K562 (cell line): ENCODE data around the gene ARHGAP22. TPM values are rescaled to one million over a fixed set of nuclear protein-coding genes. Genes with fewer than 3 reads are reported as not detected.

ENCODE experiments used
- CAMTA2 ChIP-seq: fragments of 250-450 bp; sonication (Bioruptor Pico); conservative IDR thresholded peaks from 2 replicates; pipeline ENCODE4 v1.5.1; 2022
- DMBX1 ChIP-seq: fragments of 250-450 bp; sonication (Bioruptor Pico); IDR thresholded peaks from 2 replicates; pipeline ENCODE4 v1.8.0; 2022; ENCODE audit warnings: inconsistent platforms, mild to moderate bottlenecking, moderate library complexity, borderline replicate concordance
- FOXK2 ChIP-seq, 2 experiments: fragments of 450-650 bp; IDR thresholded peaks in 1 of 2; conservative IDR thresholded peaks in 1 of 2; 2 replicates each; pipeline ENCODE4 v1.6.1; 2016; ENCODE audit warnings: low read depth in 2 of 2, mild to moderate bottlenecking in 1 of 2
- HDAC1 ChIP-seq, 2 experiments: fragments of 450-650 bp; IDR thresholded peaks; 2 replicates each; pipeline ENCODE4 v1.6.1; 2016 to 2017; ENCODE audit warnings: inconsistent platforms in 1 of 2, mild to moderate bottlenecking in 1 of 2, moderate library complexity in 1 of 2
- JUNB ChIP-seq: fragments of 450-650 bp; formaldehyde crosslinking; conservative IDR thresholded peaks from 2 replicates; pipeline ENCODE4 v1.4.0; 2020; ENCODE audit warnings: mild to moderate bottlenecking
- MEF2D ChIP-seq: conservative IDR thresholded peaks from 2 replicates; pipeline ENCODE4 v1.6.1; 2016; ENCODE audit warnings: low read depth, missing genetic modification characterization, missing compliant biosample characterization
- MTA2 ChIP-seq: fragments of 450-650 bp; IDR thresholded peaks from 2 replicates; pipeline ENCODE4 v1.6.1; 2016; ENCODE audit warnings: low read depth
- MYNN ChIP-seq, 2 experiments: sonication (generic); formaldehyde crosslinking in 1 of 2; IDR thresholded peaks; 2 replicates each; pipeline versions ENCODE4 v1.5.0 to v1.6.1; 2016 to 2020; ENCODE audit warnings: antibody characterized with exemption in 1 of 2, missing genetic modification reagents in 1 of 2
- POLR2AphosphoS5 ChIP-seq: IDR thresholded peaks from 2 replicates; pipeline ENCODE4 v1.6.1; 2011; ENCODE audit warnings: mild to moderate bottlenecking, low read depth, low read length, moderate library complexity; ENCODE audit not compliant: control insufficient read depth, insufficient read depth
- SP2 ChIP-seq: IDR thresholded peaks from 2 replicates; pipeline ENCODE4 v1.6.1; 2011; ENCODE audit warnings: mild to moderate bottlenecking, low read depth, low read length, moderate library complexity; ENCODE audit not compliant: poor library complexity, severe bottlenecking; ENCODE audit errors: extremely low read depth
- TOE1 ChIP-seq, 2 experiments: fragments of 450-650 bp in 1 of 2; sonication (generic) in 1 of 2; formaldehyde crosslinking in 1 of 2; IDR thresholded peaks; 2 replicates each; pipeline versions ENCODE4 v1.7.1 to v1.8.0; 2016 to 2022; ENCODE audit warnings: borderline replicate concordance in 2 of 2, mild to moderate bottlenecking in 2 of 2, antibody characterized with exemption in 1 of 2, inconsistent platforms in 1 of 2, low read depth in 1 of 2, missing genetic modification reagents in 1 of 2, moderate library complexity in 1 of 2
- ZBTB40 ChIP-seq, 2 experiments: fragments of 450-650 bp in 1 of 2; sonication (generic) in 1 of 2; formaldehyde crosslinking in 1 of 2; IDR thresholded peaks; 2 replicates each; pipeline versions ENCODE4 v1.7.1 to v1.9.0; 2016 to 2022; ENCODE audit warnings: inconsistent platforms in 1 of 2, mild to moderate bottlenecking in 1 of 2, missing genetic modification reagents in 1 of 2
- ZNF212 ChIP-seq: fragments of 450-650 bp; formaldehyde crosslinking; IDR thresholded peaks from 2 replicates; pipeline ENCODE4 v1.4.0; 2020; ENCODE audit warnings: mild to moderate bottlenecking
- ZNF316 ChIP-seq: fragments of 450-650 bp; IDR thresholded peaks from 2 replicates; pipeline ENCODE4 v1.6.1; 2016
- ZNF639 ChIP-seq, 2 experiments: fragments of 200-800 bp in 1 of 2; sonication (Bioruptor generic) in 1 of 2; sonication (generic) in 1 of 2; formaldehyde crosslinking in 1 of 2; IDR thresholded peaks in 1 of 2; conservative IDR thresholded peaks in 1 of 2; 2 replicates each; pipeline versions ENCODE4 v1.5.0 to v1.6.1; 2016 to 2020; ENCODE audit warnings: missing compliant biosample characterization in 1 of 2, missing genetic modification characterization in 1 of 2, missing genetic modification reagents in 1 of 2
- ZNF79 ChIP-seq: fragments of 250-450 bp; sonication (Bioruptor Pico); IDR thresholded peaks from 2 replicates; pipeline ENCODE4 v1.4.0; 2020; ENCODE audit warnings: low read depth, mild to moderate bottlenecking, moderate library complexity
- polyA plus RNA-seq, 8 experiments: library from polyadenylated mRNA; depleted of rRNA in 4 of 8; stranded (reverse) in 5 of 8; unstranded in 3 of 8; fragments of >200 nt; fragmentation: Nextera tagmentation in 2 of 8; fragmentation: Illumina TruSeq in 1 of 8; extraction: Ambion mirVana in 2 of 8; extraction: Trizol in 1 of 8; gene quantifications; 2 replicates each; pipeline versions ENCODE4 v1.2.1 to v1.2.3, GENCODE V29; 2011 to 2014; ENCODE audit warnings: inconsistent platforms in 1 of 8, missing spikeins in 1 of 8
- total RNA-seq, 7 experiments: library from RNA; depleted of rRNA in 6 of 7; stranded (reverse); fragments of >200 nt in 6 of 7; fragmentation: Illumina TruSeq in 2 of 7; extraction: Trizol in 2 of 7; gene quantifications; 2 replicates each; pipeline versions ENCODE4 v1.2.1 to v1.2.3, GENCODE V29; 2011 to 2021; ENCODE audit warnings: low replicate concordance in 1 of 7

ARHGAP22 gene
- total and polyA plus RNA-seq, 9 of the 15 experiments (the other 6 are each of a cell fraction or from before 2014, with no cell fraction given): 1.3 to 28.1 (median 12.7) TPM

DNA sequence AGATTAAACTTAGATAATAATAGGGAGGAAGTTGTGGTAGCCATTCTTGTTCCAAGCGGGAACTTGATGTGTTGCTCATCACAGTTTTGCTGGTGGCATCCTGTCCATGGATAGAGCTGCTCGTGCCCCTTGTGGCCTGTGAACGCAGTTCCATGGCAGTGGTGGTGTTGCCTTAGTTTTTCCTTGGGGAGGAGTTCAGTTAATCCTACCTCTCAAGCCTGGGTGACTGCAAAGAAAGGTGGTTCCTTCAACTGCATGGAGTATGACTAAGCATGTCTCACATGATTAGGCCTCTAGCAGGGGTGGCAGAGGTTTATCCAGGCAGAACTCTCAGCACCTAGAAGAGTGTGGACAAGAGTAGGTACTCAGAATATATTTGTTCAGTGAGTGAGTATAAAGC, 198.7 kb downstream of the ARHGAP22 start (continued):
- TF ChIP-seq ZBTB40 (IDR thresholded peaks at IDR 0.05) (no peak), ZBTB40 (CRISPR knock-in tag; IDR thresholded peaks at IDR 0.05) (no peak), TOE1 (IDR thresholded peaks at IDR 0.05; ENCODE audit: borderline replicate concordance) (peak; percentile 60), TOE1 (CRISPR knock-in tag; IDR thresholded peaks at IDR 0.05; ENCODE audit: borderline replicate concordance, low read depth) (no peak), DMBX1 (CRISPR knock-in tag) (peak; percentile 94), ZNF79 (CRISPR knock-in tag) (0 out of 2 replicates have a peak, but pooled peaks have one; percentile 11), MEF2D (tag) (peak; percentile 68; the same call in 1 of the 2 replicates), ZNF316 (peak; percentile 90), CAMTA2 (CRISPR knock-in tag) (no peak), FOXK2 (conservative IDR thresholded peaks at IDR 0.05 in 1 of 2, IDR thresholded peaks at IDR 0.05 in 1 of 2; ENCODE audit: low read depth in 2 of 2) (peak in 1 of 2 experiments; percentile 37; a peak in 1 of 4 replicates), ZNF212 (CRISPR knock-in tag) (no peak), HDAC1 (IDR thresholded peaks at IDR 0.05) (peak in 1 of 2 experiments; percentile 71; a peak in 1 of 4 replicates), ZNF639 (CRISPR knock-in tag; conservative IDR thresholded peaks at IDR 0.05 in 1 of 2, IDR thresholded peaks at IDR 0.05 in 1 of 2) (peak in 1 of 2 experiments; percentile 76; a peak in 1 of 4 replicates), SP2 (no peak), MTA2 (no peak), MYNN (IDR thresholded peaks at IDR 0.05) (0 out of 2 replicates have a peak, but pooled peaks have one; percentile 64), MYNN (CRISPR knock-in tag; IDR thresholded peaks at IDR 0.05) (no peak), JUNB (peak; percentile 53; the same call in 1 of the 2 replicates), POLR2AphosphoS5 (no peak)
